Measurements from ENCODE around the gene INKA2.

DNA sequence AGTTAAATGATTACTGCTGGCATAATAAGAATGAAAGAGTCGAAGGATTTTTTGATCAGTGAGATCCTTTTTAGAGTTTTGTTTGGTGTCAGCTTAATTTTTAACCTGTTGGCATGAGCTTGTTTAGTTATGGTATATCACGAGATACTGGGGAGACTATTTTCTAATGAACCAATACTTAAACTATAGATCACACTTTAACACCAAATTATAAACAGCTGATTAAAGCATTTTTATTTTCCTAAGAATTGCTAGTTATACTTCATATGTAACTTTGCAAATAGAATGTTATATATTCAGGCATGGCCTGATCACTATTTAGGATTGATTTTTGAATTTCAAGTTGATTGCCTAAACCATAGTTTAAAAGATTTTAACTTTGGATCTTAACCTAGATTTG lies 22.5 kb upstream of the INKA2 start:
- TF ChIP-seq CTCF (IDR thresholded peaks at IDR 0.05; ENCODE audit: low read length) (no peak), EZH2 (optimal IDR thresholded peaks at IDR 0.05; ENCODE audit: low read depth, low read length) (no peak)

Measured in MM.1S (cell line).